Cardiac septum (tissue), 1 donor: ENCODE results near the gene ZNF366. TPM values are rescaled to one million over a fixed set of nuclear protein-coding genes. Genes with fewer than 3 reads are reported as not detected.

Experiments
- total RNA-seq: library from RNA; stranded (reverse); fragmentation: NEBNext Ultra II Directional; extraction: Animal tissue kit (Norgen Biotek cat#: 25700); gene quantifications from one replicate; pipeline ENCODE4 v1.2.1, GENCODE V29; 2021
- donor health status: DM: no; HTN: no; CAD: no.

ZNF366 gene
- total RNA-seq, 1 donor from 2014 or later, result 3.7 TPM

Other genes starting within 250 kb of the ZNF366 start
- gene MRPS27, start 187.2 kb downstream of the ZNF366 start, total RNA-seq, result 60.4 TPM
- gene PTCD2, start 187.0 kb downstream of the ZNF366 start, total RNA-seq, result 17.3 TPM